ENCODE results near the gene HRH3.

Gene HRH3

DNA sequence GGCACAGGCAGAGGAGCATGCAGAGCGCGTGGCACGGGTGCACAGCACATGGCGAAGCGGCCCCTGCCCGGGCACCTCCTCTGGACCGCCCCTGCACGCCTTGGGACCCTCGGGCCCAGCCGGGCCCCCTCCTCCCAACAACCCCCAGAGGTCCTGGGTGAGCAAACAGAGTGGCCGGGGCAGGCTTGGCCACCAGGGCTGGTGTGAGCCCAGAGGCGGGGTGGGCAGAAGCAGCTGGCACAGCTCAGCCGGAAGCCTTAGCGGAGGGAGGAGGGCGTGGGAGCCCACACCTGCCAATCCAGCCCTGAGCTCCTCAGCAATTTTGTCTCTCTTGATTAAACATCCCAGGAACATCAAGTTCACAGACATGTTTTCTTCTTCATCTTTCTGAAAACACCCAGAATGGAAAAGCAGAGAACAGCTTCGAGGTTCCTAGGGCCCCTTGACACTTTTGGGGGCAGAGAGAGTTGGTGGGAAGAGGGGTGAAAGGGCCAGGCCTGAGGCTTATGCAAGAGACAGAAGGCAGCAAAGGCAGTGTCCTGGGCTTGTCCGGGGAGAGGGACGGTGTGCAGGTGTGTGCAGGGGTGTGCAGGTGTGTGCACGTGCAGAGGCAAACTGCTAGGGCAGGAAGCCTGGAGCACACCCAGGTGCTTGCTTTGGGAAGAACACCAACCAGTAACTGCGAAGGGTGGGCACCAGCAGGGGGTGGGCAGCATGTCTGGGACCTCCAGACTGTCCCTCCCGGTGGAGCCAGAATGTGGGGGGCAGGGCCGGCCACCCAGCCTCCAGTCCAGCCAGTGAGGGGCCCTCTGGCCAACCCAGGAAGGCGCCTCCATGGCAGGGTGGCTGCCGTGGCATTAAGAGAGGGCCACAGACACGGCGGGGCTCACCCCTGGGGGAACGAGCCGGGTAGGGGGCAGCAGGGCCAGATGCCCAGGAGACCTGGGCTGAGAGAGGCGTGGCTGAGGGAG, 4.8 kb downstream of the HRH3 start:
- DNase-seq = no peak

DNA sequence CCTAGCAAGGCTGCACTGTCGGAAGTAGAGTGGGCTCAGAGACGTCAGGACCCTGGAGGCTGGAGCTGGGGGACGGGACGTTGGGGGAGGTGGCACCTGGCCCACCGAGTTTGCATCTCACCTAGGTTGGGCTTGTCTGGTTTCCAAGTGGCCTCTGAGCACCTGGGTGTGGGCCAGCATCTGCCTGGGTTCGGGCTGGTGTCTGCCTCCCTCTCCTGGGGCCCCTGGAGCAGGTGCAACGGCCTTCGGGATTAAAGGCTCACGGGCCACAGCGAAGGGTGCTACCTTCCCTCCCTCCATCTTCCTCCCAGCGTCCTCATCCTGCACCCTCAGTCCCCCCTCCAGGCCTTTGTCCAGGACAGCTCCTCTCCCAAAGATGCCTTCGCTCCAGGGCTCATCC, 6.0 kb downstream of the HRH3 start:
- no peak for DNase-seq

DNA sequence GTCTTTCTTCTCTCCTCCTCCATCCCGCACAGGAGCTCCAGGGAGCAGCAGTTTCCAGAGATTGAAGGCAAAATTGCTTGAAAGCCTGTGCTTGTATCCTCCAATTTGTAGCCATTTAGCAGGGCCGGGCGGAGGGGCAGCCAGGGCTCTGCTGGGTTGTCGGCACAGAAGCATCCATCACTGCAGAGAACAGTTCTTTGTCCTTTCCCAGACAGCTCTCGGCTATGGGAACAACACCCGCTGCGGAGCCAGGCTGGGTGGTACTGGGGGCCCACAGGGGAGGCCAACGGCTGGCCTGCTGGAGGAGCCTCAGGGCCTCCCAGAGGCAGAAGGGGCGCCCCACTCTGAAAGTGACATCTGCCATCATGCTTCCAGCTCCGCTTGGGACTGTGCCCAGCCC, 7.8 kb downstream of the HRH3 start:
- no peak for DNase-seq

DNA sequence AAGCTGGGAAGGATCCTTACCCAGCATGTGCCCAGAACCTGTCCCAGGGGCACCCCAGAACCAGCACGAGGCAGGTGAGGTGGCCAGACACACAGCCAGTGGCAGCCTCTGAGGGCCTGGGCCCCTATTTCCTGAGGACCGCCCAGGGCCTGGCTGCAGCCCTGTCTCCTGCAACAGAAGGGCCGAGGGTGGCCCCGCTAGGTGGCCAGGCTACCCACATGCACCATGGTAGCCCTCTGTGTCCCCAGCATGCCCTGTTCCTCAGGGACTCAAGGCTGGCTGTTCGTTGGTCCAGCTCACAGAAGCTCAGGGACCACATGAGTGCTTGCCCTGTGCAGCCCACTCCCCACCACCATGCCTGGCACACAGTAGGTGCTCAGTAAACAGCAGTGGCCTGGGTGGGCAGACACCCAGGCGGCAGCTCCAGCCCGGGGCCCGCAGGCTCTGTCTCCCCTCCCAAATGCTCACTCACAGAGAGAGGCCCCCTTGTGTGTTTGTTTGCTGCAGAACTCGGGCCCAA, 8.2 kb downstream of the HRH3 start:
- no peak for DNase-seq

DNA sequence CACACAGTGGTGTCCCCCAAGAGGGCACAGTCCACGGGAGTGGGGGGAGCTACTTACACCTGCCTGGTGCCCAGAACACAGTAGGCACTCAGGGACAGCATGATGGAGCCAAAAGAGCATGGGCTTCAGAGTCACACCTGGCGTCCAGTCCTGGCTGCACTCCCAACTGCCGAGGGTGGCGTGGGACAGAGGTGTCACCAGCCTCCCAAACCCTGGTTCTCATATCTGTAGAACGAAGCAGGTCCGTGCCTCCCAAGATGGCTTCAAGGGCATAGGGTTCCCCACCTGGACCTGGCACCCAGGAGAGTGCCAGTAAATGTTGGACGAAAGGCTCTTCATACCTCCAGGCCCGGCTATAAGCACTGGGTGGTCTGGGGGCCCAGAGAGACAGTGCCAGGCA, 8.9 kb downstream of the HRH3 start:
- no peak for DNase-seq

DNA sequence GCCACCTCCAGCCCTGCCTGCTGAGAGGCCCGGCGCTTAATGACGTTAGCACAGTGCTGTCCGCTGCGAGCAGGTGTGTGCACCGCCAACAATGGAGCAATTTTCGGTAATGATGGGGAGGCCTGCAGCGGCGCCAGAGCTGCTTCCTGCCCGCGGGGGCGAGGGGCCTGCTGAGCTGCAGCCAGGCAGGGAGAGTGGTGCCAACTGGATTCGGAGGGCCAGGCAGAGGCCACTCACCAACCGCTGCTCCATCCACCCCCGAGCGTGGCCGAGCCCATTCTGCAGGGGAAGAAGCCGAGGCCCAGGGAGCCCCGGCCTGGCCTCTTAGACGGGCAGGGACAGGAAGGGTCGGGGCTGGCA, 9.6 kb downstream of the HRH3 start:
- DNase-seq = no peak

DNA sequence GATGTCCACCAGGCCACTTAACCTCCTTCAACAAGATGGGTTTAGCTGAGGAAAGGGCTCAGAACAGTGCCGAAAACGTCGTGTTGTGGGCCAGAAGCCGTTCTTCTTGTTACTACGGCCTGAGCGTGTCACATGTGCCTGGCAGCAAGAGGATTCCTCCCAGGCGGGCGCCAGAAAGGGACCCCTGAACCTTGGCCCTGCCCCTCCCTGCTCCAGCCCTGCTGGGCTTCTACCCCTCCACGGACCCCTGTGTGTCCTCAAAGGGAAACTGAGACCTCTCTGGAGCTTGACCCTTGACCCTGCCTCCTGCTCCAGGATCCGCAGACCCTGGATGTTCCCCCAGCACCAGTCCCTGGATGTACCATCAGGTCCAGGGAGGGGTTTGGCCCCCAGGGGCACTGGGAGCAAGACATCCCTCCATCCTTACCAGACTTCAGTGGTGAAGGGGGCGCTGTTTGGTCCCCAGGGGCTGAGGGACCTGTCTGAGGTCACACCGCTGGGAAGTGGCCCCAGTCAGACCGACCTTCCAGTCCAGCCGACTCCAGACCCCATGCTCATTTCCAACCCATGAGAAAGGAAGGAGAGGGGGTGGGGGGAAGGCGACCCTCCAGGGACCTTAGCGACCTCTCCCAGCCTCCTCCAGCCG, 10.1 kb downstream of the HRH3 start:
- DNase-seq = no peak

DNA sequence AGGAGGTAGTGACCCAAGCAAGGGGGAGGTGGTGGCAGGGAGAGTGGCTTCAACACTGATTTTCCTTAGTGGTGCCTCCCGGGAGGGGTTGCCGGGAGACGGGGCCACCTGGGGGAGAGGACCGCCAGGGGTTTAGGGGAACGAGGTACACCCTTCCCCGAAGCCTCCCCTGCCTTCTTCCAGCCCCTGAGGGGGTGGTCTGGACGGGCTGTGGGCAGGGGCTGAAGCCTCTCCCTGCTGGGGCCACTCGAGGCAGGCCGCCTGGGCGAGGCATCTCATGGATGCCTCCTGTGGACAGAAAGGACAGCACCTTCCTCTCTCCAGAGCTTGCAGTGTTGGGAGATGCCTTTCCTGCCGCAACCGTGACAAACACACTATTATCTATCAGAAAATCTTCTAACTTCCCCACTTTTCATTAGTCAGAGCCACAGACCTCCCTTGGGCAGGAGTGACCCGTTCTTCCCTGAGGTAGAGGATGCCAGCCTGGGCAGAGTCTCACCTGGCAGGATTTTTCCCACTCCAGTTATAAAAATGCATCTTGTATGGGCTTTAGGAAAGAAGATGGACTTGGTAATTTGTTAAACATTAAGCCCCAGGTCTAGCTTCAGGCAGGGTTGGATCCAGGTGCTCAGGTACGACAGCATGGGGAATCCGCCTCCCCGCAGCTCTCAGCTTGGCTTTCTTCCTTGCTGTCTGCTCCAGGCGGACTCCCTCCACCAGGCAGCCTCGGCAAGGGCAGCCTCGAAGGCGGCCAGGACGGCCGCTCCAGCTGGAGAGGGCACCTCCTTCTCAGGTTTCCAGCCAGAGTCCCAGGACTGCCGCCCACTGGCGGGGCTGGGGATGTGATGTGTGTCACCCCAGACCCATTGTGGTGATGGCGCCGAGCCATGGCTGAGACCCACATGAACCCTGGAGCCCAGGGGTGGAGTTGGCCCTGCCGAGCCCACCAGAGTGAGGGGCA, 11.0 kb downstream of the HRH3 start:
- no peak for DNase-seq

DNA sequence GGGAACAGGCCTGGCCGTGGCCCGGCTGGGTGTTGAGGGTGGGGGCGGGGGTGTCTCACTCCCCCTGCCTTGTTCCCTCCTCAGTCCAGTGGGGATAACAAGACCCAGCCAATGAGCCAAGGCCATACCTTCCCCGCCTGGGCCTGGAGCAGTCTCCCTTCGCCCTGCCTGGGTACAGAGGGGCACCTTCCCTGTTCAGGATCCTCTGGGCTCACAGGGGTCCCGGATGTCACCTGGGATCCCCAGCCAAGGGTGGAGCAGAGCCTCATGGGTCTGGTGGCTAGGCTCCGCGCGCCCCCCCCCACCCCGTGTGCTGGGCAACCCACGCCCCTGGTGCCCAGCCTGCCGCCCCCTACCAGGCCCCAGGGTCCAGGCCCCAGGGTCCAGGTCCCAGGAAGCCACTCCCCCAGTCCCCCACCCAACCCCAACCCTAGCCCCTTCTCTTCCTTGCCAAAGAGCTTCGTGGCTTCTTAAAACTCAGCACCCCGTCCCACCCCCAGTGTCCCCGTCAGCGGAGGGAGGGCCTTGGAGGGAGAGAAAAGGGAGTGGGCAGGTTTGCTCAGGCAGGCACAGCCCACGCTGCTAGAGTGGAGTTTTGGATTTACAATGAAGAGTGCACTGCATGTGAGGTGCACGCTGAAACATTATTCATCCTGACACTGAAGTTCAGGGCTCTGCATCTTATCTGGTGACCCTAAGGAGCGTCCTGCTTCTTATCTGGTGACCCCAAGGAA, 11.8 kb downstream of the HRH3 start:
- DNase-seq = no peak

DNA sequence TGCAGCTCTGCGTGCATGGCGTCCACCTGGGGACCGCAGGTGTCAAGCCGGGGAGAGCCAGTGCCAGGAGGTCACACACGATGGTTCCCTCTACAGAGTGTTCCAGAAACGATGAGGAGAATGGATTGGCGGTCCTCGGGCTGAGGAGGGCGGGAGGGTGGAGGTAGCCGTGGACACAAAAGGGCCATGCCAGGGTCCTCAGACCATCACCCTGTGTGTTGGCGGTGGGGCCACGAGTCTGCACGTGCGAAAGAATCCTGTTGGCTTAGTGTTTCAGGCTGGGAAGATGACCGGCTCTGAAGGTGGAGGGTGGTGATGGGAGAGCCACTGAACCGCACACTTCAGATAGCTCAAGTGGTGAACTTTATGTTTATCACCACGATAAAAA, 13.7 kb downstream of the HRH3 start:
- DNase-seq = no peak

DNA sequence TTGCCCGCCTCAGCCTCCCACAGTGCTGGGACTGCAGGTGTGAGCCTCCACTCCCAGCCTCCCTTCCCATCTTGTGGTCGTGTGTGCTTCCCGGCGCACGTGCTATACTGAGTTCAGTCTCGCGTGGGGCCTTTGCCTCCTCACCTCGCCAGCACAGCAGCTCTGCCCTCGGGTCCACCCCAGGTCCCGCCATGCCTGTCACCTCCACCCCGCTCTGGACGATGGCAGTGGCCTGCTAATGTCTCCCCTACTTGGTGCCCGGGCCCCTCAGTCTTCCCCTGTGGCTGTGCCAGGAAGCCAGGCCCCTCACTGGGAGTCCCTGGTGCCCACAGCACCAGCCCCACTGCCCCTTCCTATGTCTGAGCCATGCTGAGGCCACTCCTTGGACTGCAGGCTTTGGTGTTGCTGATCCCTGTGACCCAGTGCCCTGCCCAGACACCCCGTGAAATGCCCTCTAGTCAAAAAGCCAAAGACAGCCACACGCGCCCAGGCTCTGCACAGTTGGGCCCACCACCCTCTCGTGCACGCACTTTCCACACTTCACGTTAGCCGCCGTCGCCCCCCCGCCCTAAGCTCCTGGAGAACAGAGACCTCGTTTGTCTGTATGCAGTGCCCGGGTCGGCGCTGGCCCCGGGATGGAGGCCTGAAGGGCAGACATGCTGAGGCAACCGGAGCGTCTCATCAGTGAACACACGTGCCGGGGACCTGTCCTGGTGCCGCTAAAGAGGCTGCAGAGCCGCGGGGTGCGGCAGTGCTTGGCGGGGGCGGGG, 14.3 kb downstream of the HRH3 start:
- DNase-seq = no peak

DNA sequence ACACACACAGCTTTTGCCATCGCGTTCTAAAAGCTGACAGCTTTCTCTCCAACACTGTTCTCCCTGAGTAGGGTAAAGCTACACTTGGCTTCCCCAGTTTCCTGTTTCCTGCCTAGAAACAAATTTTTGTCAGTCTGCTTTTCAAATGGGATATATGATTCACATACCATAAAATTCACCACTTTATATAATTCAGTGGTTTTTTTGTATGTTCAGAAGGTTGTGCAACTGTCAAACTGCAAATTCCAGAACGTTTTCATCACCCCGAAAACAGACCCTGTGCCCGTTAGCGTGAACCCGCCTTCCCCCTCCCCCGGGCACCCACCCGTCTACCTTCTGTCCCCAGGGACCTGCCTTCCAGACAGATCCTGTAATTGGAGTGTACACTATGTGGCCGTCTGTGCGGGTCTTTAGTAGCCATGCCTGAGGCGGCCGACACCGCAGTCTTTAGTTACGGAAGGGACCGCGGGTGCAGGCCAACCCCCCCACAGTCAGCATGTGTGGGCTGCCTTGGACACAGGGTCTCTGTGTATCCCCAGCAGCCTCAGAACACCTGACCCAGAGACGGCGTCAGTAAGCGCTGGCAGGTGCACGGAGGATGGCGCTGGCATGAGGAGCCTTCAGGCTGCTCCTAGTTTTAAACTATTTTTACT, 16.6 kb downstream of the HRH3 start:
- no peak for DNase-seq

DNA sequence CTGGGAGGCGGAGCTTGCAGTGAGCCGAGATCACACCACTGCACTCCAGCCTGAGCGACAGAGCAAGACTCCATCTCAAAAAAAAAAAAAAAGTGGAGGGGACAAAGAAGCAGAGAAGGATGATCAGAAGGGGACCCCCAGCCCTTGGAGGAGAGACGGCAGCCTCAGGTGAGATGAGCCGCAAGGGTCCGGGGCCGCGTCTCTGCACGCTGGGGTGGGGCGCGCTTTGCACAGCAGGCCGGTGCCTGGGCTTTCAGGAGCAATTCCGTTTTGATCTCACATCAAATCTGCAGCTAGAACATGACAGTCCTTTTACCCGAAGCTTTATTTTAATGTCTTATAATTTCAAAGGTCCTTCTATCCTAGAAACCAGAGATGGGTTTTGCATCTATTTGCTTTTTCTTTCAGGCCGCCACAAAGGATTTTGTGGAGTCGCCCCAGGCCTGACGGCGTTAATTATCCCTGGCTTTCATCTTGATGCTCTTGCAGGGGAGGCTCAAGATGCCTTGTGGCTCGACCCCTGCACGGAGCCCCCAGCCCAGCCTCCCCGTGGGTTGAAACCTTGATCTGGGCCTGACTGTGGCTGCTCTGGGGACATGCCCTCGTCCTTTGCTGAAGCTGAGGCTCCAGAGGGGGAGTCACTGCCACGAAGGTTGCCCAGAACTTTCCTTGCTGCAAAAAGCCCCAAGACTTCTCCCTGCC, 17.3 kb downstream of the HRH3 start:
- no peak for DNase-seq

DNA sequence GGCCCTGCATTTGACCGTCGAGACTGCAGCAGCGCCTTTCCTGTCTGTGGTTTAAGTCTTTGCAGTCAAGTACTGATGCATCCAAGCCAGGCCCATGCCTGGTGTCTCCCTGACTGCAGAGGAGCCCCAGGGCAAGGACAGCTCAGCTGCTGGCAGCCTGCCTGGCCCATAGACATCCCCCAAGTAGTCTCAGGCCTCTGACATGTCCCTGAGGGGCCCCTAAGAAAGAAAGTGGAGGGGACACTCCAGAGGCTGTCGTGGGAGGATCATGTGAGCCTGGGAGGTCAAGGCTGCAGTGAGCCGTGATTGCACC, 18.0 kb downstream of the HRH3 start:
- no peak for DNase-seq

DNA sequence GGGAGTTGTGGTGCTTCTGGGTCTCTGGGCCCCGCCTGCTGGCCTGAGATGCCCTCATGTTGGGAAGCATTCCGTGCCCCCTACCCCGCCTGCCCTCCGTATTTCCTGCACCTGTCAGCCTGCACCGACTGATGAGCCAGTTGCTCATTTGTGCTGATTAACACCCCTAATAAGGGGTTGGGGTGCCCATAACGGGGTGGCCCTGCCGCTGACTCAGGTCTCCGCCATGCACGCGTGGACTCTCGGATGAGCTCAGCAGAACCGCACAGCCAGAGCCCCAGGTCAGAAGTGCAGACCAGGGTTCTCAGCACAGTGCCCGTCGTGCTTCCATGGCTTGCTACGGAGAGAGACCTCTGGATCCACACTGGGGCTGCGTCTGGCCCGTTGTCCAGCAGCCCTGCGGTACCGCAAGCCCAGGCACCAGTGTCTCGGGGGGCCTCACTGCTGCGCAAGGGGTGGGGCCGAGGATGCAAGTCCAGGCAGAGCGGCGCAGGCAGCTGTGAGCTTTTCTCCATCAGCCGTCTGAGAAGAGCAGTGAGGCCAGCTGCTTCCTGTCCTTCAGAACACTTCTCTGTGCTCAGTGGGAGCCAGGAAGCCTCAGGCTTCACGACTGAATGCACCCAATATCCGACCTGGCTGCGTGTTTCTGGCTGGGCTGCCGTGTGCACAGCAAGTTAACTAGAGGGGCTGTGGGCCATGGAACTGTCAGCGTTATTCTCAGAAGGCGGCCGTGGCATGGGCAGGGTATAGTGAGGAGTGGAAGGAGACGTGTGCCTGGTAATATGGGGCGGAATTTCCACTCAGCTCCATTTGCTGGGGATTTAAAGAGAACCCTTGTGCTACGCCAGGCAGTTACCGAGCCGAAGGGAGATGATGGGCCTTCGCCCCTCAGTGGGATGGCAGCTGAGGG, 18.6 kb downstream of the HRH3 start:
- no peak for DNase-seq

DNA sequence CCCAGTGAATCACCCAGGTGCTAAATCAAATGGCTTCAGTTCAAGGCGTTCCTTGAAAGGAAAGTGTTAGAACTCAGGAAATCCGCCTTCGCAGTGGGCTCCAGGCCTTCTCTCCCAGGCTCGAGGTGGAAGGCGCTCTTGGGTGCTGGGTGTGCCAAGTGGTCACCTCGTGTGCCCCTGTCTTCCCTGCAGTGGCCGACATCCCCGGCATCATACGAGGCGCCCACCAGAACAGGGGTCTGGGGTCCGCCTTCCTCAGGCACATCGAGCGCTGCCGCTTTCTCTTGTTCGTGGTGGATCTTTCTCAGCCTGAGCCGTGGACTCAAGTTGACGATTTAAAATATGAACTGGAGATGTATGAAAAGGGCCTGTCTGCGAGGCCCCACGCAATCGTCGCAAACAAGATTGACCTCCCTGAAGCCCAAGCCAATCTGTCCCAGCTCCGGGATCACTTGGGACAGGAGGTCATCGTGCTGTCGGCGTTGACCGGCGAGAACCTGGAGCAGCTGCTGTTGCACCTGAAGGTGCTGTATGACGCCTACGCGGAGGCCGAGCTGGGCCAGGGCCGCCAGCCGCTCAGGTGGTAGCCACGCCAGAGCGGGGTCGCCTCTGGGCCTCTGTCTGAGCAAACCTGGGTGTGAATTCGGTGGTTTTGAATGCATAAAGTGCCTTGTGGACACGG, 19.4 kb downstream of the HRH3 start:
- DNase-seq = no peak

DNA sequence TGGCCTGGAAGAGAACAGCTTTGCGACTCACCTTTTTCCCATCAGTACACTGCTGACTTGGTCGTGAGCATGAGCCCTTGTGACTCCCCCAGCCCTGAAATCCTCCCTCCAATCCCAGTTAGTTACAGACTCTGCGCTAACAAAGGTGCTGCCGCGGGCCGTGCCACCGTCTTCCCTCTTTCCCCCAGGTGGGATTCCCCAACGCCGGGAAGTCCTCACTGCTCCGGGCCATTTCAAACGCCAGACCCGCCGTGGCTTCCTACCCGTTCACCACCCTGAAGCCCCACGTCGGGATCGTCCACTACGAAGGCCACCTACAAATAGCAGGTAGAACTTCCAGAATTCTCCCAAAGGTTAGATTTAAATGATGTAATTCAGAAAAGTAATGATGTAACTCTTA, 21.1 kb downstream of the HRH3 start:
- no peak for DNase-seq

DNA sequence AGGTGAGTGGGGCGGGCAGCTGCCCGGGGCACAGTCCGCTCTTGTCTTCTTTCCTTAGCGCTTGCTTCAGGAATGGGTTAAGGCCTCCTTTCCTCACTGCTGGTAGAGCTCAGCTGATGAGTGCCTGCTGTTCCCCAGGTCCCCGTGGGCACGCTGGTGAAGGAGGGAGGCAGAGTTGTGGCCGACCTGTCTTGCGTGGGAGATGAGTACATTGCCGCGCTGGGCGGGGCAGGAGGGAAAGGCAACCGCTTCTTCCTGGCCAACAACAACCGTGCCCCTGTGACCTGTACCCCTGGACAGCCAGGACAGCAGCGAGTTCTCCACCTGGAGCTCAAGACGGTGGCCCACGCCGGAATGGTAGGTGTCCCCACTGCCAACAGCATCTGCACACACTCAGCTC, 21.6 kb downstream of the HRH3 start:
- no peak for DNase-seq

DNA sequence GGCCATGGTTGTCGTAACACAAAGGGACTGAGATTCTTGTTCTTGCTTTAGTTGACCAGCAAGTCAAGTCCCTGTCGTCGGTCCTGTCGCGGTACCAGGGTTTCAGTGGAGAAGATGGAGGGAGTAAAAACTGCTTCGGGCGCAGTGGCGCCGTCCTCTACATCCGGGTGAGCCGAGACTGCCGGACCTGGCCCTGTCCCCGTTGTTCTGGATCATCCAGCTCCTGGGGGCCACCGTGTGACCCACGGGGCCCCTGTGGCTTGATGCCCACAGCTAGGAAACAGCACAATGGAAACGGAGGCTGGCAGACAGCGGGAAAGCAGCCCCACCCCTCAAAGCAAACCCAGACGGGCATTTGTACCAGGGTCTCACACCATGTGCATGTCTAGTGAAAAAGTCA, 22.3 kb downstream of the HRH3 start:
- DNase-seq = no peak
